Liver (tissue), 2 donors: ENCODE data around the gene PCDHGB4.

ENCODE experiments used
- HNF4A ChIP-seq, 2 donors: conservative IDR thresholded peaks; 2 replicates each; pipeline ENCODE4 v1.6.1; 2016; ENCODE audit warnings: antibody characterized with exemption in 2 of 2, mild to moderate bottlenecking in 2 of 2
- YY1 ChIP-seq: IDR thresholded peaks from 2 replicates; pipeline ENCODE4 v1.6.1; 2016; ENCODE audit warnings: antibody characterized with exemption, mild to moderate bottlenecking
- TF ChIP-seq, protein P1 (sequence below): IDR thresholded peaks from 2 replicates; pipeline ENCODE4 v1.6.1; 2016; ENCODE audit warnings: antibody characterized with exemption
- donor health status: healthy.

DNA sequence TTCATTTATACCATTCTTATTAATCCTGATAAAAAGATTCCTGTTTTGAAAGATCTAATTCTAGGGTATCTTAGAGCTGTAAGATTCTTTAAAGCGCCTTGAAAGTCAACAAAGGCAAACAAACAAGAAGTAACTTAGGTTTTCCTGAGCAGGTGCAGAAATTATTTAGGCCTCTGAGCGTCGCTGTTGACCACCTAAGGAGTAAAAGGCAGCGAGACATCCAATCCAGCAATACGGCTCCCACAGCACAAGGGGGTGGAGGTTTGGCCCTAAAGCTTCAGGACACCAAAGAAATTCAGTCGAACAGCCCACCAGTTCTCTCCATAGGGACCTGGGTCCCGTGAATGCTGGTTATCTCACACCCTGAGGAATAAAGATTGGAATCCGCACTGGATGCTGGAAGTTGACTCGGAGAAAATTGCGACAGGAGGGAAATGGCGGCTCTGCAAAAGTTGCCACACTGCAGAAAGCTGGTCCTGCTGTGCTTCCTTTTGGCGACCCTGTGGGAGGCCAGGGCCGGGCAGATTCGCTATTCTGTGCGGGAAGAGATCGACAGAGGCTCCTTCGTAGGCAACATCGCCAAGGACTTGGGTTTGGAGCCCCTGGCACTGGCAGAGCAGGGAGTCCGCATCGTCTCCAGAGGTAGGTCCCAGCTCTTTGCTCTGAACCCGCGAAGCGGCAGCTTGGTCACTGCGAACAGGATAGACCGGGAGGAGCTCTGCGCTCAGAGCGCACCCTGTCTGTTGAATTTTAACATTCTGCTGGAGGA lies 48.8 kb upstream of the PCDHGB4 start, which contains the start of gene PCDHGA2:
- TF ChIP-seq YY1 (no peak), HNF4A (conservative IDR thresholded peaks at IDR 0.05) (no peak)
- TF ChIP-seq, protein P1, sequence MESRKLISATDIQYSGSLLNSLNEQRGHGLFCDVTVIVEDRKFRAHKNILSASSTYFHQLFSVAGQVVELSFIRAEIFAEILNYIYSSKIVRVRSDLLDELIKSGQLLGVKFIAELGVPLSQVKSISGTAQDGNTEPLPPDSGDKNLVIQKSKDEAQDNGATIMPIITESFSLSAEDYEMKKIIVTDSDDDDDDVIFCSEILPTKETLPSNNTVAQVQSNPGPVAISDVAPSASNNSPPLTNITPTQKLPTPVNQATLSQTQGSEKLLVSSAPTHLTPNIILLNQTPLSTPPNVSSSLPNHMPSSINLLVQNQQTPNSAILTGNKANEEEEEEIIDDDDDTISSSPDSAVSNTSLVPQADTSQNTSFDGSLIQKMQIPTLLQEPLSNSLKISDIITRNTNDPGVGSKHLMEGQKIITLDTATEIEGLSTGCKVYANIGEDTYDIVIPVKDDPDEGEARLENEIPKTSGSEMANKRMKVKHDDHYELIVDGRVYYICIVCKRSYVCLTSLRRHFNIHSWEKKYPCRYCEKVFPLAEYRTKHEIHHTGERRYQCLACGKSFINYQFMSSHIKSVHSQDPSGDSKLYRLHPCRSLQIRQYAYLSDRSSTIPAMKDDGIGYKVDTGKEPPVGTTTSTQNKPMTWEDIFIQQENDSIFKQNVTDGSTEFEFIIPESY = no peak
